ENCODE measurements around the gene ADGRL3. TPM values are rescaled to one million over a fixed set of nuclear protein-coding genes. Genes with fewer than 3 reads are reported as not detected.
"Not testable (repeated sequence)": the region's sequence is repeated elsewhere in the genome, so short reads cannot be mapped to it uniquely, and the experiment has no call there.

The ADGRL3 gene
- total RNA-seq, 1 experiment from 2014 or later: not detected

DNA sequence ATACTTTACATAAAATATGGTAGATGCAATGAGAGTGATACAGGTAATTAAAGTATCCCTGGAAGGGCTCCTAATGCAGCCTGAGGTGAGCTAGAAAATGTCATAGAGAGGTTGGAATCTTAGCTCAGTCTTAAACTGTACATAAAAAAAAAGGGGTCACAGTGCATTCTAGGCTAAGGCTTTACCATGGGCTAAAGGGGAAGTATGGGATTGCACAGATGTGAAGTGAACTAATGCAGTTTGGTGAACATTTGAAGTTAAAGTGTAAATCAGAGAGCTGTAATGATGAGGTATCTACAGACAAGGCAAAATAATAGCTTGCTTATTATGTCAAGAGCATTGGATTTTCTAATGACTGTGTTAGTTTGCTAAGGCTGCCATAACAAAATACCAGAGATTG lies 405.9 kb downstream of the ADGRL3 start:
- Histone ChIP-seq H3K27me3 (ENCODE audit: low read length) (no peaks in the 10 kb centered on the region), H3K4me1 (ENCODE audit: low read length) (no peaks in the 10 kb centered on the region)
- DNase-seq: no peak

DNA sequence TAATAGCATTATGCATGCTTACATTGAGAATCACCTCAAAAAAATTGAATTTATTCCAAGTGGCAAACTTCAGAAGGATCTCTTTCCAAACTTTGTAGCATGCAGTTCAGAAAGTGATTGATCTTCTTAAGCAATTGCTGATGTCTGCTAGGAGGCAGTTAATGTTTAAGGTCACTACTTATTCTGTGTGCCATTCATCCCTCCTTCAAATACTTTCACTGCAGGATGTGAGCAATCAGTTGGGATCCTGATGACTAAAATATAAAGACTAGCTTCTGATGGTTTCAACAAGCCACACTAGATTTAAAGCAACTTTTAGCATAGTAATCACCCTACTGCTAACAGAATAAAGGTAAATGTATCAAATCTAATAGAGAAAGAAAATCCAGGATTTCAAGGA lies 414.1 kb downstream of the ADGRL3 start:
- Histone ChIP-seq H3K36me3 (ENCODE audit: insufficient read depth, low read length) (no peaks in the 10 kb centered on the region), H3K4me3 (ENCODE audit: low read length) (no peak overlapping the region), H3K9me2 (replicated peaks; ENCODE audit: insufficient read depth, low read length) (no peaks in the 10 kb centered on the region), H3K9ac (ENCODE audit: low read length) (no peak overlapping the region), H4K20me1 (ENCODE audit: insufficient read depth, low read depth, low read length) (no peaks in the 10 kb centered on the region), H3K9me3 (ENCODE audit: low read length) (peaks cover 21% of the 10 kb centered on the region), H3K27me3 (ENCODE audit: low read length) (no peaks in the 10 kb centered on the region), H3K4me1 (ENCODE audit: low read length) (no peaks in the 10 kb centered on the region), H2AFZ (ENCODE audit: low read length) (no peak overlapping the region), H3K79me2 (ENCODE audit: low read length) (no peaks in the 10 kb centered on the region), H3K27ac (ENCODE audit: low read length) (no peak overlapping the region), H3K4me2 (ENCODE audit: low read depth, low read length, poor library complexity, severe bottlenecking) (no peak overlapping the region)
- no peak for DNase-seq

More for the DNA sequence above, 405.9 kb downstream of the ADGRL3 start:
- Histone ChIP-seq H3K9me2 (replicated peaks; ENCODE audit: insufficient read depth, low read length) (no peaks in the 10 kb centered on the region), H4K20me1 (ENCODE audit: insufficient read depth, low read depth, low read length) (no peaks in the 10 kb centered on the region), H3K4me2 (ENCODE audit: low read depth, low read length, poor library complexity, severe bottlenecking) (no peak overlapping the region), H3K36me3 (ENCODE audit: insufficient read depth, low read length) (no peaks in the 10 kb centered on the region), H3K79me2 (ENCODE audit: low read length) (no peaks in the 10 kb centered on the region), H3K27ac (ENCODE audit: low read length) (no peak overlapping the region), H3K9ac (ENCODE audit: low read length) (no peak overlapping the region), H3K9me3 (ENCODE audit: low read length) (peaks cover 13% of the 10 kb centered on the region), H3K4me3 (ENCODE audit: low read length) (no peak overlapping the region), H2AFZ (ENCODE audit: low read length) (no peak overlapping the region)

DNA sequence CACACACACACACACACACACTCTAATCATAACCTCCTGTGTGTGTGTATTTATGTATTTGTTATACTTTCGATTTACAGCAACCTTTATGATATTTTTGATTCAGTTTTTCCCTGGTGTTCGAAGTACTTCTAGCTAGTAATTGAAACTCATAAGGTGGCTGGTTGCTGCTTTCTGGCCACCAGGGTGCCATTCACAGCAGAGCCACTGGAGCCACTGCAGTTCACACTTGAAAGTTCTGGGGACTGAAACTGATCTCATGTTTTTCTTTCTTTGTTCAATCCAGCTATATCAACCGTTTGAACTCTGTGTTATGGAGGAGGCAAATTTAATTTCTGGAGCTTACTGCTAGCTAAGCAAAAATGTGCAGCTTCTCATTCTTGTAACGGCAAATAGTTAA lies 419.4 kb downstream of the ADGRL3 start:
- no peaks in the 10 kb centered on the region for H3K9me2 ChIP-seq (replicated peaks; ENCODE audit: insufficient read depth, low read length)
- no peak overlapping the region for H3K4me3 ChIP-seq (ENCODE audit: low read length)
- no peaks in the 10 kb centered on the region for H3K79me2 ChIP-seq (ENCODE audit: low read length)
- no peaks in the 10 kb centered on the region for H4K20me1 ChIP-seq (ENCODE audit: insufficient read depth, low read depth, low read length)
- no peak overlapping the region for H3K27ac ChIP-seq (ENCODE audit: low read length)
- no peak overlapping the region for H3K4me2 ChIP-seq (ENCODE audit: low read depth, low read length, poor library complexity, severe bottlenecking)
- H3K9ac ChIP-seq (ENCODE audit: low read length): no peak overlapping the region
- H3K36me3 ChIP-seq (ENCODE audit: insufficient read depth, low read length): no peaks in the 10 kb centered on the region
- H3K27me3 ChIP-seq (ENCODE audit: low read length): no peaks in the 10 kb centered on the region
- H3K4me1 ChIP-seq (ENCODE audit: low read length): no peaks in the 10 kb centered on the region
- no peak overlapping the region for H2AFZ ChIP-seq (ENCODE audit: low read length)
- no peak for DNase-seq
- H3K9me3 ChIP-seq (ENCODE audit: low read length): peaks cover 19% of the 10 kb centered on the region

DNA sequence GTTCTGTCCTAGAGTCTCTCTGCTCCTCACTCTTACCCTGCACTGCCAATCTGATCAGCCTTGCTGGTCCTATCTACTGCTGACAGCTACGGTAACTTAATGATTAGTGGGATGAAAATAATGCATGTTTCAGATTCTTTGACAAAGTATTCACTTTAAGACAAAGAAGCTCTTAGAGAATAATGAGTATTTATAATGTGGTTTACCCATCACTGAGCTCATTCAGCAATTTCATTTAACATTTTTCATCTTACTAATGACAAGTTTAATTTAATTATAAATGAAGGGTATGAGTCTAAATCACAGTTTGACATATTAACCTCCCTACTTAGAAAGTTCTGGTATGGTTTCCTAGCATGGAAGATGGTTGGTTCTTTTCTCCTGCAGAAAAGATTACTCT lies 428.2 kb downstream of the ADGRL3 start:
- Histone ChIP-seq H3K36me3 (ENCODE audit: insufficient read depth, low read length) (no peaks in the 10 kb centered on the region), H2AFZ (ENCODE audit: low read length) (no peak overlapping the region), H3K9ac (ENCODE audit: low read length) (no peak overlapping the region)

DNA sequence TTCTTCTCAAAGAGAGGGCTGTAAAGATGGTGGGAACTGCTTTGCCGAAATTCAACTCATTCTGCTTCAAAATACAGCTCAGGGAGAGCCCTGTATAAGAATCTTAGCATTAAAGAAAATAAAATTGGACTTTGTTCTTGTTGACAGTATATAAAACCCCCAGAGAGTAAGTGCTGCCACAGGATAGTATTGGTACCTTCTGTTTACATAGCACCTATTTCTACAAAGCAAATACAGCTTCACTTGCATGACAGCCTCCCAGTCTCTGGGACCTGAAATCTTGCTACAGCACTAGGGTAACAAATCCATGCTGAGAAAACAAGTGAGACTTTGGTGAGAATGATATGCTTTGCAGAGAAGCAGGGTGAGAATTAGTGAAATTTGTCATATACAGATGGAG lies 428.6 kb downstream of the ADGRL3 start:
- Histone ChIP-seq H3K36me3 (ENCODE audit: insufficient read depth, low read length) (no peaks in the 10 kb centered on the region), H3K9me2 (replicated peaks; ENCODE audit: insufficient read depth, low read length) (no peaks in the 10 kb centered on the region), H3K4me3 (ENCODE audit: low read length) (no peak overlapping the region), H3K4me2 (ENCODE audit: low read depth, low read length, poor library complexity, severe bottlenecking) (no peak overlapping the region), H3K9ac (ENCODE audit: low read length) (no peak overlapping the region), H3K9me3 (ENCODE audit: low read length) (peaks cover 30% of the 10 kb centered on the region), H3K27me3 (ENCODE audit: low read length) (no peaks in the 10 kb centered on the region), H2AFZ (ENCODE audit: low read length) (no peak overlapping the region), H3K27ac (ENCODE audit: low read length) (no peak overlapping the region), H4K20me1 (ENCODE audit: insufficient read depth, low read depth, low read length) (no peaks in the 10 kb centered on the region), H3K79me2 (ENCODE audit: low read length) (no peaks in the 10 kb centered on the region), H3K4me1 (ENCODE audit: low read length) (no peaks in the 10 kb centered on the region)
- no peak for DNase-seq

More for the DNA sequence above, 428.2 kb downstream of the ADGRL3 start:
- no peak for DNase-seq
- no peaks in the 10 kb centered on the region for H3K9me2 ChIP-seq (replicated peaks; ENCODE audit: insufficient read depth, low read length)
- no peaks in the 10 kb centered on the region for H3K4me1 ChIP-seq (ENCODE audit: low read length)
- no peak overlapping the region for H3K4me2 ChIP-seq (ENCODE audit: low read depth, low read length, poor library complexity, severe bottlenecking)
- H3K27ac ChIP-seq (ENCODE audit: low read length): no peak overlapping the region
- no peaks in the 10 kb centered on the region for H4K20me1 ChIP-seq (ENCODE audit: insufficient read depth, low read depth, low read length)
- H3K4me3 ChIP-seq (ENCODE audit: low read length): no peak overlapping the region
- no peaks in the 10 kb centered on the region for H3K27me3 ChIP-seq (ENCODE audit: low read length)
- H3K9me3 ChIP-seq (ENCODE audit: low read length): peaks cover 33% of the 10 kb centered on the region
- no peaks in the 10 kb centered on the region for H3K79me2 ChIP-seq (ENCODE audit: low read length)

DNA sequence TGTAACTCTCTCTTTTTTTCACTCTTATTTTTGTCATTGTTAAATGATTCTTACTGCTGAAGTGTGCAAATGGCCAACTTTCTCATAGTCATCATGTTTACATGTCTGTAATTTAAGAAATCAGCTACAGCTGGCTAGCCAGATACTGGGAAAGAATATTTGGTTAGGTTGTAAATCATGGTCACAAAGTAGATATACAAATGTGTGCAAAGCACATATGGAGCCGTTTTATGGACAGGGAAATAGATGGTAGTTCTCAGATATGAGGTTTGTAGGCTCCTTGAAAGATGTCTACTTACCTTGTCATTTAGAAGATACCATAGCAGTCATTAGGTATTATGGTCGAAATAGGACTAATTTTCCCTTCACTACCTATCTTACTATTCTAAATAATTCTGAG lies 430.4 kb downstream of the ADGRL3 start:
- DNase-seq: no peak
- Histone ChIP-seq H2AFZ (ENCODE audit: low read length) (no peak overlapping the region), H3K4me2 (ENCODE audit: low read depth, low read length, poor library complexity, severe bottlenecking) (no peak overlapping the region), H3K4me3 (ENCODE audit: low read length) (no peak overlapping the region), H3K27ac (ENCODE audit: low read length) (no peak overlapping the region), H3K9me2 (replicated peaks; ENCODE audit: insufficient read depth, low read length) (no peaks in the 10 kb centered on the region), H3K4me1 (ENCODE audit: low read length) (no peaks in the 10 kb centered on the region), H3K9me3 (ENCODE audit: low read length) (peaks cover 27% of the 10 kb centered on the region), H3K27me3 (ENCODE audit: low read length) (no peaks in the 10 kb centered on the region), H3K79me2 (ENCODE audit: low read length) (no peaks in the 10 kb centered on the region), H3K36me3 (ENCODE audit: insufficient read depth, low read length) (no peaks in the 10 kb centered on the region), H4K20me1 (ENCODE audit: insufficient read depth, low read depth, low read length) (no peaks in the 10 kb centered on the region), H3K9ac (ENCODE audit: low read length) (no peak overlapping the region)

DNA sequence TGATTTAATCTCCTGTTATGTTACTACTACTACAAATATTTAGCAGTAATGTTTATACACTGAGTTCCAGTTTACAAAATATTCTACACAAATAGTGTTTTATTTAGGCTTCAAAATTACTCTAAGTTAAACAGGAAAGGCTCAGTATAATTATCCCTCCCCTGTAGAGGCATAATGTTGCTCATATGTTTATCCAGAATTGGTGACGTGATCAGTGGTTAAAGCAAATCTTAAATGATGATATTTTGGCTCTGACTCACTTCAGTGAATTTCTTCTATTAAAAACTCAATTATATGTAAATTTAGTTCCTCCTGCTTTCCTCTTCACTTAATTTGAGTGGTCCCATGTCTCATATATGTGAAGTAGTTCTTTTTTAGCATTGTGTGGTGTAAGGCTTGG lies 438.5 kb downstream of the ADGRL3 start:
- no peak overlapping the region for H2AFZ ChIP-seq (ENCODE audit: low read length)
- no peaks in the 10 kb centered on the region for H3K4me1 ChIP-seq (ENCODE audit: low read length)
- H4K20me1 ChIP-seq (ENCODE audit: insufficient read depth, low read depth, low read length): no peaks in the 10 kb centered on the region

DNA sequence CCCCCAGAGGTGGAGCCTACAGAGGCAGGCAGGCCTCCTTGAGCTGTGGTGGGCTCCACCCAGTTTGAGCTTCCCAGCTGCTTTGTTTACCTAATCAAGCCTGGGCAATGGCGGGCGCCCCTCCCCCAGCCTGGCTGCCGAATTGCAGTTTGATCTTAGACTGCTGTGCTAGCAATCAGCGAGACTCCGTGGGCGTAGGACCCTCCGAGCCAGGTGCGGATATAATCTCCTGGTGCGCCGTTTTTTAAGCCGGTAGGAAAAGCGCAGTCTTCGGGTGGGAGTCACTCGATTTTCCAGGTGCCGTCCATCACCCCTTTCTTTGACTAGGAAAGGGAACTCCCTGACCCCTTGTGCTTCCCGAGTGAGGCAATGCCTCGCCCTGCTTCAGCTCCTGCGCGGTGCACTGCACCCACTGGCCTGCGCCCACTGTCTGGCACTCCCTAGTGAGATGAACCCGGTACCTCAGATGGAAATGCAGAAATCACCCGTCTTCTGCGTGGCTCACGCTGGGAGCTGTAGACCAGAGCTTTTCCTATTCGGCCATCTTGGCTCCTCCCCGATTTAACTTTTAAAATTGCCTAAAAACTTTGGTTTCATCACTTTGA lies 446.7 kb downstream of the ADGRL3 start:
- H4K20me1 ChIP-seq (ENCODE audit: insufficient read depth, low read depth, low read length); H3K4me1 ChIP-seq (ENCODE audit: low read length); H3K9ac ChIP-seq (ENCODE audit: low read length); H3K27ac ChIP-seq (ENCODE audit: low read length); H3K79me2 ChIP-seq (ENCODE audit: low read length); H3K9me2 ChIP-seq (replicated peaks; ENCODE audit: insufficient read depth, low read length); DNase-seq; H3K4me2 ChIP-seq (ENCODE audit: low read depth, low read length, poor library complexity, severe bottlenecking); H3K4me3 ChIP-seq (ENCODE audit: low read length); H3K36me3 ChIP-seq (ENCODE audit: insufficient read depth, low read length); H2AFZ ChIP-seq (ENCODE audit: low read length); H3K9me3 ChIP-seq (ENCODE audit: low read length); H3K27me3 ChIP-seq (ENCODE audit: low read length): not testable (repeated sequence)

More for the DNA sequence above, 438.5 kb downstream of the ADGRL3 start:
- H3K9ac ChIP-seq (ENCODE audit: low read length): no peak overlapping the region
- no peaks in the 10 kb centered on the region for H3K9me2 ChIP-seq (replicated peaks; ENCODE audit: insufficient read depth, low read length)
- DNase-seq: no peak
- no peaks in the 10 kb centered on the region for H3K27me3 ChIP-seq (ENCODE audit: low read length)
- H3K27ac ChIP-seq (ENCODE audit: low read length): no peak overlapping the region
- H3K36me3 ChIP-seq (ENCODE audit: insufficient read depth, low read length): no peaks in the 10 kb centered on the region
- no peaks in the 10 kb centered on the region for H3K79me2 ChIP-seq (ENCODE audit: low read length)
- H3K9me3 ChIP-seq (ENCODE audit: low read length): peaks cover 13% of the 10 kb centered on the region
- no peak overlapping the region for H3K4me3 ChIP-seq (ENCODE audit: low read length)
- H3K4me2 ChIP-seq (ENCODE audit: low read depth, low read length, poor library complexity, severe bottlenecking): no peak overlapping the region

DNA sequence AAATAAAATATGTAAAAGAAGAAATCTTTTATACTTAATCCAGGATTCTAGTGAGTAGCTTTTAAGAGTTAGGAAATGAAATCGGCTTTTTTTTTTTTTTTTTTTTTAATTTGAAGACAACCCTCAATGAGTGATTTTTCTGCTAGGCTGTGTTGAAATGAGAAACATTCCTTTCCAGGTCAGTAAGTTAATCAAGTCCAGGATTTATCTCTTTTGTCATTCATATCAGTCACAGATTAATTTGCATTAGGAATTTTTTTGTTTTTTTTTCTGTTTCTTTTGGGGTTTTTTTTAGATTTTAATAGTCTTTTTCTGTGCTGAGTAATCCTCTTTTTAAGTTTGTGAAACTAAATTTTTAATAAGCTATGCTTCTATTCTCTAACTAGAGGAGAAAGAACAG lies 448.1 kb downstream of the ADGRL3 start:
- Histone ChIP-seq H3K9ac (ENCODE audit: low read length) (no peak overlapping the region), H3K4me3 (ENCODE audit: low read length) (no peak overlapping the region), H3K36me3 (ENCODE audit: insufficient read depth, low read length) (no peaks in the 10 kb centered on the region), H3K27me3 (ENCODE audit: low read length) (no peaks in the 10 kb centered on the region), H3K27ac (ENCODE audit: low read length) (no peak overlapping the region), H3K4me2 (ENCODE audit: low read depth, low read length, poor library complexity, severe bottlenecking) (no peak overlapping the region), H4K20me1 (ENCODE audit: insufficient read depth, low read depth, low read length) (no peaks in the 10 kb centered on the region), H3K79me2 (ENCODE audit: low read length) (no peaks in the 10 kb centered on the region), H3K4me1 (ENCODE audit: low read length) (no peaks in the 10 kb centered on the region), H3K9me3 (ENCODE audit: low read length) (peaks cover 4% of the 10 kb centered on the region; the same call in 1 of the 2 replicates), H2AFZ (ENCODE audit: low read length) (no peak overlapping the region), H3K9me2 (replicated peaks; ENCODE audit: insufficient read depth, low read length) (no peaks in the 10 kb centered on the region)
- no peak for DNase-seq
